Trophoblast cell (in vitro differentiated cells and primary cell): ENCODE measurements around the gene ACACA.
A peak's percentile ranks its signal among the peaks of the same experiment; 100 is the strongest.

Source experiments
- DNase-seq, 2 donors: peaks; one replicate each; pipeline ENCODE4 v3.0.0-alpha.2; 2016
- H2AFZ ChIP-seq: 2 replicates; pipeline ENCODE4 v1.6.1; 2013; ENCODE audit warnings: low read length, moderate library complexity, mild to moderate bottlenecking; ENCODE audit not compliant: insufficient read depth, poor library complexity
- H2AK5ac ChIP-seq: 2 replicates; pipeline ENCODE4 v1.6.1; 2013; ENCODE audit warnings: mild to moderate bottlenecking, low read length
- H2BK120ac ChIP-seq: 2 replicates; pipeline ENCODE4 v1.6.1; 2013; ENCODE audit warnings: low read length, mild to moderate bottlenecking, moderate library complexity; ENCODE audit not compliant: insufficient read depth, poor library complexity
- H2BK12ac ChIP-seq: 2 replicates; pipeline ENCODE4 v1.6.1; 2013; ENCODE audit warnings: mild to moderate bottlenecking, low read length, moderate library complexity
- H2BK5ac ChIP-seq: 2 replicates; pipeline ENCODE4 v1.6.1; 2013; ENCODE audit warnings: low read length, low read depth, moderate library complexity, mild to moderate bottlenecking; ENCODE audit not compliant: poor library complexity
- H3K14ac ChIP-seq: 2 replicates; pipeline ENCODE4 v1.6.1; 2013; ENCODE audit warnings: mild to moderate bottlenecking, low read length
- H3K18ac ChIP-seq: 2 replicates; pipeline ENCODE4 v1.6.1; 2013; ENCODE audit warnings: mild to moderate bottlenecking, low read length
- H3K23ac ChIP-seq: 2 replicates; pipeline ENCODE4 v1.6.1; 2013; ENCODE audit warnings: low read length
- H3K27ac ChIP-seq: 2 replicates; pipeline ENCODE4 v1.5.1; 2013; ENCODE audit warnings: low read depth, mild to moderate bottlenecking, inconsistent platforms, low read length, moderate library complexity
- H3K27me3 ChIP-seq: 2 replicates; pipeline ENCODE4 v1.6.1; 2013; ENCODE audit warnings: inconsistent platforms, mild to moderate bottlenecking, low read length, moderate library complexity; ENCODE audit not compliant: insufficient read depth
- H3K36me3 ChIP-seq, 2 experiments: 1 replicate in 1 of 2; 2 replicates in 1 of 2; pipeline ENCODE4 v1.6.1; 2013; ENCODE audit warnings: low read length in 2 of 2, mild to moderate bottlenecking in 2 of 2, moderate library complexity in 1 of 2; ENCODE audit not compliant: insufficient read depth in 2 of 2, control insufficient read depth in 1 of 2
- H3K4ac ChIP-seq: 2 replicates; pipeline ENCODE4 v1.6.1; 2013; ENCODE audit warnings: low read depth, mild to moderate bottlenecking, low read length, moderate library complexity
- H3K4me1 ChIP-seq, 2 experiments: 1 replicate in 1 of 2; 2 replicates in 1 of 2; pipeline ENCODE4 v1.6.1; 2013; ENCODE audit warnings: low read length in 2 of 2, mild to moderate bottlenecking in 2 of 2, moderate library complexity in 1 of 2; ENCODE audit not compliant: insufficient read depth in 2 of 2, control insufficient read depth in 1 of 2
- H3K4me2 ChIP-seq: 2 replicates; pipeline ENCODE4 v1.6.1; 2013; ENCODE audit warnings: inconsistent platforms, mild to moderate bottlenecking, low read length, moderate library complexity
- H3K4me3 ChIP-seq: 2 replicates; pipeline ENCODE4 v1.5.1; 2013; ENCODE audit warnings: mild to moderate bottlenecking, low read depth, low read length, inconsistent platforms
- H3K79me1 ChIP-seq: one replicate; pipeline ENCODE4 v1.6.1; 2013; ENCODE audit warnings: low read length
- H3K79me2 ChIP-seq: 2 replicates; pipeline ENCODE4 v1.6.1; 2013; ENCODE audit warnings: low read length, mild to moderate bottlenecking; ENCODE audit not compliant: control insufficient read depth, insufficient read depth, poor library complexity
- H3K9ac ChIP-seq: 2 replicates; pipeline ENCODE4 v1.6.1; 2013; ENCODE audit warnings: mild to moderate bottlenecking, low read length
- H3K9me3 ChIP-seq: 2 replicates; pipeline ENCODE4 v1.6.1; 2013; ENCODE audit warnings: low read depth, mild to moderate bottlenecking, control low read depth, inconsistent platforms, low read length; ENCODE audit not compliant: insufficient read depth
- H4K12ac ChIP-seq: 2 replicates; pipeline ENCODE4 v1.6.1; 2013; ENCODE audit warnings: low read depth, mild to moderate bottlenecking, low read length, moderate library complexity
- H4K8ac ChIP-seq: 2 replicates; pipeline ENCODE4 v1.6.1; 2013; ENCODE audit warnings: low read depth, mild to moderate bottlenecking, low read length, moderate library complexity
- H4K91ac ChIP-seq: one replicate; pipeline ENCODE4 v1.6.1; 2013; ENCODE audit warnings: low read depth, mild to moderate bottlenecking, low read length, moderate library complexity
- WGBS: extraction: QIAGEN DNeasy Blood & Tissue Kit; methylation state at CpG from one replicate; pipeline ENCODE4 v1.1.7; 2013; ENCODE audit warnings: missing lambda C conversion rate; ENCODE audit not compliant: insufficient read length, insufficient coverage; ENCODE audit errors: extremely low coverage; 5-methylcytosine and 5-hydroxymethylcytosine counted together

The ACACA gene

DNA sequence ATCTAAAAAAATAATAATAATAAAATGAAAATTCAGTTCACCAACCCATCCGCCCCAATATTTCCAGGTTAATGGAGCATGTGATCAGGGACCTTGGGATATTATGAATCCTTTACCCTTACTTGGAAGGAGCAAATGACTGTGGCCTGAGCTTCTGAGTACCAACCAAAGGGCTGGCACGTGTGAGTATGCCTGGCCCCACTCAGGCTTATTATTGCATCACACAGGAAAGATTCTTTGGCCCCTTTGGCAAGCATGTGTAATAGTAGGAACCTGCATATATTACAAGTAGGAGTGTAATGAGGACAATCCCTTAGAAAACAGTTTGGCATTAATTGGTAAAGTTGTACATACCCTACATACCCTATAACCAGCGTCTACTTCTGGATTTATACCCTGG is 38.1 kb downstream of the ACACA start:
- no CpG with 5 or more reads among the region's 3 CpGs for WGBS
- no peaks in the 10 kb centered on the region for H3K79me2 ChIP-seq
- H3K4me2 ChIP-seq: no peak overlapping the region
- no peak overlapping the region for H3K18ac ChIP-seq
- no peaks in the 10 kb centered on the region for H3K9me3 ChIP-seq
- no peak overlapping the region for H2AK5ac ChIP-seq
- H3K4me1 ChIP-seq: no peaks in the 10 kb centered on the region
- H3K36me3 ChIP-seq: no peaks in the 10 kb centered on the region
- H4K8ac ChIP-seq: no peak overlapping the region
- H3K27me3 ChIP-seq: no peaks in the 10 kb centered on the region
- H4K12ac ChIP-seq: no peak overlapping the region
- H4K91ac ChIP-seq: no peak overlapping the region
- H3K23ac ChIP-seq: no peak overlapping the region
- H2AFZ ChIP-seq: no peak overlapping the region
- H3K27ac ChIP-seq: no peak overlapping the region
- no peak overlapping the region for H2BK12ac ChIP-seq
- DNase-seq: no peak
- no peak overlapping the region for H3K14ac ChIP-seq
- H2BK120ac ChIP-seq: no peak overlapping the region
- no peak overlapping the region for H2BK5ac ChIP-seq
- no peaks in the 10 kb centered on the region for H3K79me1 ChIP-seq
- H3K4ac ChIP-seq: no peak overlapping the region
- H3K4me3 ChIP-seq: no peak overlapping the region
- no peak overlapping the region for H3K9ac ChIP-seq

DNA sequence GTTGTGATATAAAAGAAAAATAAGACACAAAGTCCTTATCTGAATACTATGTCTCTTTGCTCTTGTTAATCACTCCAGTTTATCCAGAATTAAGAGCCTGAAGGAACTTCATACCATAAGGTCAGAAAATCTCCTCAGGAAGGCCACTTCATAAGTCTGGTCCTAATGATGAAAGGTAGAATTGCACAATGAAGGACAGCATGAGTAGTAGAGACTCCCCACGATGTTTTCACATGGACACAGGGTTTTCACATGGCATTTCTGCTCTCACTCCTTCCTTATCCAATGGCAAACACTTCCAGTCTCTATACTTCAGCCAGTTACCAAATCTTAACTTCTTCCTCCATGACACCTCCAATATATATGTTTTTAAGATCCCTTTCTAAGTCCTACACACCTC is 41.0 kb downstream of the ACACA start:
- H3K4ac ChIP-seq: no peak overlapping the region
- WGBS: no CpG with 5 or more reads among the region's 1 CpG

DNA sequence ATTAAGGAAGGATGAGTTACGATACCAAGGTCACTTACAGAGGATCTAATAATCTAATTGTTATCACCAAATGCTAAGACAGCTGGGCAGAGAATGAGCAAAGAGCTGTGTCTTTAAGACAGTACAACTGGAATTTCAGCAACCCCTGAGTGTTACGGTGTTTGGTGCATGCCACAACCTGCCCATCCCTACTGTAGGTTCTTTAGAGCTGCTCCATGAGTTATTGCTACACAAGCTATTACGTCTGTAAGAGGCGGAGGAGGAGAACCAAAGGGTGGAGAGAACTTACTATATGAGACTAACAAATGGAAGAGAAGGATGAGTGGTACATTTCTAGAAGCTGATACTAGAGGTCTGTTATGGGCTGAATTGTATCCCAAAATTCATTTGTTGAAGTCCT is 45.1 kb downstream of the ACACA start:
- no peak overlapping the region for H3K4me2 ChIP-seq
- peaks cover 15% of the 10 kb centered on the region for H3K79me2 ChIP-seq
- no peak overlapping the region for H2BK120ac ChIP-seq
- H3K23ac ChIP-seq: no peak overlapping the region
- no peaks in the 10 kb centered on the region for H3K27me3 ChIP-seq
- H2AFZ ChIP-seq: no peak overlapping the region
- peaks cover 17% of the 10 kb centered on the region for H3K79me1 ChIP-seq
- no peak overlapping the region for H3K4me3 ChIP-seq
- H3K14ac ChIP-seq: no peak overlapping the region
- H3K27ac ChIP-seq: no peak overlapping the region
- no peak overlapping the region for H2BK12ac ChIP-seq
- no peak overlapping the region for H4K12ac ChIP-seq
- no peak overlapping the region for H4K8ac ChIP-seq
- H3K36me3 ChIP-seq: no peaks in the 10 kb centered on the region
- no peak overlapping the region for H2BK5ac ChIP-seq
- no peaks in the 10 kb centered on the region for H3K9me3 ChIP-seq
- H3K18ac ChIP-seq: no peak overlapping the region
- no peak overlapping the region for H3K9ac ChIP-seq
- peak; percentile 47 to 50 for DNase-seq
- peak overlapping the region; percentile 66 for H2AK5ac ChIP-seq
- H3K4me1 ChIP-seq: peaks cover 5 to 11% of the 10 kb centered on the region in 2 experiments
- H4K91ac ChIP-seq: no peak overlapping the region
- WGBS: no CpG with 5 or more reads among the region's 4 CpGs
- no peak overlapping the region for H3K4ac ChIP-seq

More for the DNA sequence above, 41.0 kb downstream of the ACACA start:
- H3K27me3 ChIP-seq: no peaks in the 10 kb centered on the region
- H3K4me3 ChIP-seq: no peak overlapping the region
- no peak overlapping the region for H3K14ac ChIP-seq
- no peak overlapping the region for H2BK5ac ChIP-seq
- H4K91ac ChIP-seq: no peak overlapping the region
- H3K27ac ChIP-seq: no peak overlapping the region
- H3K36me3 ChIP-seq: no peaks in the 10 kb centered on the region
- H3K9me3 ChIP-seq: no peaks in the 10 kb centered on the region
- H3K9ac ChIP-seq: no peak overlapping the region
- H2BK12ac ChIP-seq: no peak overlapping the region
- no peaks in the 10 kb centered on the region for H3K79me2 ChIP-seq
- no peak overlapping the region for H3K4me2 ChIP-seq
- no peak overlapping the region for H2BK120ac ChIP-seq
- no peak overlapping the region for H2AFZ ChIP-seq
- no peak overlapping the region for H3K23ac ChIP-seq
- no peak overlapping the region for H4K8ac ChIP-seq
- no peaks in the 10 kb centered on the region for H3K4me1 ChIP-seq
- no peak overlapping the region for H3K18ac ChIP-seq
- DNase-seq: no peak
- no peak overlapping the region for H4K12ac ChIP-seq
- no peaks in the 10 kb centered on the region for H3K79me1 ChIP-seq
- H2AK5ac ChIP-seq: no peak overlapping the region

DNA sequence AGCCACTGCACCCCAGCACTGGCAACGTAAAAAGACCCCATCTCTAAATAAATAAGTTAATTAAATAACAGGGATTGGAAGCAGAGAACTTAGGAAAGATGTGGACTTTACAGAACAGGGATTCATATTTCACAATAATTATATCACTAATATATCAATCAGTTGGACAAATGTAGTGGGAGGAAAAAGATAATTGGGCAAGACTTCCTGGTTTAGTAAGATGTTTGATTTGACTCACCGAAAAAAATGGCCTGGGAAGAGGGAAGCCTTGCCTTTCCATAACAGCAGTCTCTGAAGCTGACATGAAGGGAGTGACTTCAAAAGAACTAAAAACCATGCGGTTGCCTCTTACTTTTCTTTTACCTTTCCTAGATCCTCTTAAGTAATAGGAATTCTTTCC is 46.0 kb downstream of the ACACA start:
- Histone ChIP-seq H4K12ac (no peak overlapping the region), H3K79me2 (peaks cover 16% of the 10 kb centered on the region), H3K27ac (no peak overlapping the region), H2AK5ac (peak overlapping the region; percentile 95), H2BK120ac (peak overlapping the region; percentile 86), H3K4me1 (peaks cover 5 to 11% of the 10 kb centered on the region in 2 experiments), H2BK12ac (peak overlapping the region; percentile 86), H3K36me3 (no peaks in the 10 kb centered on the region), H3K18ac (no peak overlapping the region), H3K9me3 (no peaks in the 10 kb centered on the region), H3K14ac (no peak overlapping the region), H4K8ac (no peak overlapping the region), H3K27me3 (no peaks in the 10 kb centered on the region), H3K4ac (no peak overlapping the region), H2AFZ (no peak overlapping the region), H3K23ac (no peak overlapping the region), H3K9ac (no peak overlapping the region), H3K4me2 (no peak overlapping the region), H3K79me1 (peaks cover 17% of the 10 kb centered on the region), H3K4me3 (no peak overlapping the region), H2BK5ac (peak overlapping the region; percentile 58), H4K91ac (peak overlapping the region; percentile 31)
- no CpG with 5 or more reads among the region's 3 CpGs for WGBS
- DNase-seq: no peak
